SJCRH30 (cell line): Measurements from ENCODE around the gene ETFB. TPM values are rescaled to one million over a fixed set of nuclear protein-coding genes. Genes with fewer than 3 reads are reported as not detected.

Experiments
- DNase-seq, 2 experiments: peaks; one replicate each; pipeline ENCODE4 v3.0.0-alpha.2; 2015 to 2020
- H3K27ac ChIP-seq: fragments of 250-450 bp; sonication (Bioruptor Pico); 2 replicates; pipeline ENCODE4 v1.5.1; 2020; ENCODE audit warnings: mild to moderate bottlenecking, moderate library complexity
- H3K27me3 ChIP-seq: fragments of 250-450 bp; sonication (Bioruptor Pico); 2 replicates; pipeline ENCODE4 v1.5.1; 2020; ENCODE audit warnings: mild to moderate bottlenecking, moderate library complexity
- H3K36me3 ChIP-seq: fragments of 250-450 bp; sonication (Bioruptor Pico); 2 replicates; pipeline ENCODE4 v1.5.1; 2020; ENCODE audit warnings: mild to moderate bottlenecking, moderate library complexity
- H3K4me1 ChIP-seq: fragments of 250-450 bp; sonication (Bioruptor Pico); 2 replicates; pipeline ENCODE4 v1.5.1; 2020; ENCODE audit warnings: mild to moderate bottlenecking, moderate library complexity
- H3K4me3 ChIP-seq: fragments of 250-450 bp; sonication (Bioruptor Pico); 2 replicates; pipeline ENCODE4 v1.5.1; 2020; ENCODE audit warnings: mild to moderate bottlenecking, moderate library complexity
- H3K9me3 ChIP-seq: fragments of 250-450 bp; sonication (Bioruptor Pico); replicated peaks from 2 replicates; pipeline ENCODE4 v1.5.1; 2020; ENCODE audit warnings: mild to moderate bottlenecking, moderate library complexity
- total RNA-seq: library from RNA; depleted of rRNA; stranded (reverse); fragments of >200 nt; shearing (Covaris generic); gene quantifications from 2 replicates; pipeline ENCODE4 v1.2.3, GENCODE V29; 2014

ETFB gene
- total RNA-seq, 1 experiment from 2014 or later: 18.6 TPM

DNA sequence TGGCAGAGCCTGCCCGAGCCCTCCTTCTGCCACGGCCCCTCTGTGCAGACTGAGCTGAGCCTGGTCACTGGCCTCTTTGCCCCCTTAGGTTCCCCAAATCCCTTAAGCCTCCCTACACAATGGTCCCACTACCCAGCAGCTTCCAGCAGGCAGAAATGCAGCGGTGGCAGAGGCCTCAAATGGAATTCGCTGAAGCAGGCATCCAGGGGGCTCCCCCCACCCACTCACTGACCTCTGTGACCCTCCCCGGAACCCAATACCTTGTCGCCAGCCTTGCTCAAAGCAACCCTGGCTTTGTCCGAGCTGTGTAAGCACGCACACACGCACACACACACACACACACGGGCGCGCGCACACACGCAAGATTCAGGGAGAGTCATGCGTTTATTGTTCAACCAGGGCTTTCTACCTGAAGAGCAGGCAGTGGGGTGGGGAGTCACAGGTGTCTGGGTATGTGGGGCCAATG is 21.8 kb upstream of the ETFB start, which contains the start of gene LIM2:
Gene LIM2, minus strand, starts transcription at position 51 of the 466 bp plus-strand sequence. CDS start 531 bp downstream, outside the sequence.
- Histone ChIP-seq H3K27ac (no peak within 1 kb of the TSS), H3K27me3 (no peaks in the 10 kb centered on the region), H3K36me3 (no peaks in the 10 kb centered on the region), H3K4me3 (no peak within 1 kb of the TSS), H3K4me1 (no peaks in the 10 kb centered on the region), H3K9me3 (no peaks in the 10 kb centered on the region)
- no peak for DNase-seq

DNA sequence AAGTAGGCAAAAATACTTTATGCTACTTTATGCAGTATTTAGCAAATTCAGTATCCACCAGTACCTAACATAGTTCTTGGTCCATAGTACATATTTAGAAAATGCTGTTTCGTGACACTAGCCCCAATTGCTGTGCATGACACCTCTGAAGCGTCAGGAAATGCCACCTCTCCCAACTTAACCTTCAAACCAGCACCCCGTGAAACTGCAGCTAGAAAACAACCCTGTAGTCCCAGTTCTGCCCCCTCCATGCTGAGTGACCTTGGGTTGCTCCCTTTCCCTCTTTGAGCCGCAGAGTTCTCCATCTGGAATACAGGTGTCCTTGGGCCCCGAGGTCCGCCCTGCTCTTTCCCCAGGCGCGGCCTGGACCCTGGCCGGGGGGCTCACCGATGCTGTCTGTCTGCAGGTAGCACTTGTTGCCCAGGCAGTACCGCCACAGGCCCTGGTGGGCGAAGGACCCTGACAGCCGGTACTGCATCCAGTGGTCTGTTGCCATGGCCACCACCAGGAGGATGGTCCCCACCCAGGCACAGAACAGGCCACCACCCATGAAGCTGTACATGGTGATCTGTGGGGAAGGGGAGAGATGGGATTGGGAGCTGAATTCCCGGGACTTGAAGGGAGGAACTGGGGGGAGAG is 20.8 kb upstream of the ETFB start:
- no peaks in the 10 kb centered on the region for H3K4me1 ChIP-seq
- H3K36me3 ChIP-seq: no peaks in the 10 kb centered on the region
- no peak for DNase-seq
- H3K27ac ChIP-seq: no peak overlapping the region
- H3K9me3 ChIP-seq: no peaks in the 10 kb centered on the region
- H3K4me3 ChIP-seq: no peak overlapping the region
- no peaks in the 10 kb centered on the region for H3K27me3 ChIP-seq

DNA sequence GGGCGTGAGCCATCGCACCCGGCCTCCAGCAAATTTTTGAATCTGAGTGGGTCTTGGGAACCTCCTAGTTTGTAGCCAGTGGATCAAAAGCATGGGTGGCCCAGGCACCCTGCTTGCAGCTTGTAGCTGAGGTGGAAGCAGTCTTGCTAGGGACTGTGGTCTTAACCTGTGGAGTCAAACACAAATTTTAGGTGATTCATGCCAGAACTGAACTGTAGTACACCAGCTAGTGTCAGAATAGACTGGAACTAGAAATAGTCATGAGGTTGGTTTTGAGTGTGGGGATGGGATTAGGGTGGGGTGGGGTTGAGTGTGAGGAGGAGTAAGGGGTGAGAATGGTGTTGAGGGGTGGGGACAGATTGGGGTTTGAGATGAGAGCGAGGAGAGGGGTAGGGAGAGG is 15.8 kb upstream of the ETFB start:
- no peak overlapping the region for H3K27ac ChIP-seq
- no peak for DNase-seq
- H3K9me3 ChIP-seq: no peaks in the 10 kb centered on the region
- H3K4me1 ChIP-seq: no peaks in the 10 kb centered on the region
- no peak overlapping the region for H3K4me3 ChIP-seq
- H3K36me3 ChIP-seq: no peaks in the 10 kb centered on the region
- no peaks in the 10 kb centered on the region for H3K27me3 ChIP-seq

DNA sequence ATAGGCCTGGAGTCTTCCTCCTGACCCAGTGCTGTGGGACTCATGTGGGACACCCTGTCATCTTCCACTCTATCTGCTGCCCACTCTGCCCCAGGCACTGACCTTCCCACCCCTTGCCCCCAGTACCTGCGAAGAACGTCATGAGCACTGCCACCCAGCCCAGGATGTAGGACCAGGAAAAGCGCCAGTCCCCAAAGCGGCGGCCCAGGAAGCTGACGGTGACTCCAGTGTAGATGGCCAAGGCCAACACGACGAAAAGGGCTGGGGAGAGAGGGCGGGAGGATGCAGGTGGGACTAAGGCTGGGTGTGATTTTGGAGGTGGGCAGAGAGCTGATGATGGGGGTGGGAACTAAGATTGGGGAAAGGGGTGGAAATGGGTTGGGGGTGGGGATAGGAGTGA is 14.2 kb upstream of the ETFB start:
- Histone ChIP-seq H3K4me1 (no peaks in the 10 kb centered on the region), H3K27ac (no peak overlapping the region), H3K27me3 (no peaks in the 10 kb centered on the region), H3K9me3 (no peaks in the 10 kb centered on the region), H3K36me3 (no peaks in the 10 kb centered on the region), H3K4me3 (no peak overlapping the region)
- DNase-seq: no peak

DNA sequence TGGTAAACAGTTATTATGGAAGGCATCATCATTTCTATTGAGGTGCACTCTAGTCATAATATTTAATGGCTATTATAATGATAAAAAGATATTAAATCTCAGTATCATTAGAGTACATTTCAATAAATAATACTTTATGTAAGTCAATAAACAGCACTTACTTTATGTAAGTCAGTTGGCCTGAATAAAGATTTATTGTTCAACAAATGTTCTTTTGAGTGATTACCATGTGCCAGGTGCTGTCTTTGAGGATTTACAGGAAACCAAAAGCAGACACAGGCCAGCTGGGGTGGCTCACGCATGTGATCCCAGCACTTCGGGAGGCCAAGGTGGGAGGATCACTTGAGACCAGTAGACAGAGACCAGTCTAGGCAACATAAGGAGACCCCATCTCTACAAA is 11.2 kb upstream of the ETFB start:
- no peaks in the 10 kb centered on the region for H3K4me1 ChIP-seq
- no peak overlapping the region for H3K4me3 ChIP-seq
- no peaks in the 10 kb centered on the region for H3K36me3 ChIP-seq
- no peak for DNase-seq
- no peaks in the 10 kb centered on the region for H3K27me3 ChIP-seq
- H3K27ac ChIP-seq: no peak overlapping the region
- H3K9me3 ChIP-seq: no peaks in the 10 kb centered on the region

DNA sequence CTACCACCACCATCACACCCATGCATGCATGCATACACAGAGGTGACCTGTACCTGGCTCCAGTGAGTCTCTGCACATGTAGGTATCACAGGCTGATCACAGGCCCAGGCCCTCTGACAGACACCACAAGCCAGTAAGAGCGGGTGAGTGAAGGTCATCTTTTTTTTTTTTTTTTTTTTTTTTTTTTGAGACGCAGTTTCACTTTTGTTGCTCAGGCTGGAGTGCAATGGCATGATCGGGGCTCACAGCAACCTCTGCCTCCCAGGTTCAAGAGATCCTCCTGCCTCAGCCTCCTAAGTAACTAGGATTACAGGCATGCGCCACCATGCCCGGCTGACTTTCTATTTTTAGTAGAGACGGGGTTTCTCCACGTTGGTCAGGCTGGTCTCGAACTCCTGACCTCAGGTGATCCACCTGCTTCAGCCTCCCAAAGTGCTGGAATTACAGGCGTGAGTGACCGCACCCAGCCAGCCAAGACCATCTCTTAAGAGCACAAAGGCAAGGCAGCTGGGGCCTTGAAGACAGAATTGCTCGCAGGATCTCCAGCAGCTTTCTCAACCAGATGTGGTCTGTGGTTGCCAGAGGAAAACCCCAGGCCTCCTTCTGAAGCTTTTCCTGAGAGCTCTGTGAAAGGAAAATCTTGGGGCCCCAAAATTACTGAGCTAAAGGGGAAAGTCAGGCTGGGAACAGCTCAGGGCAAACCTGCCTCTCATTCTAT is 9.5 kb upstream of the ETFB start:
- no peak for DNase-seq
- no peaks in the 10 kb centered on the region for H3K27me3 ChIP-seq
- H3K36me3 ChIP-seq: no peaks in the 10 kb centered on the region
- no peak overlapping the region for H3K4me3 ChIP-seq
- no peaks in the 10 kb centered on the region for H3K4me1 ChIP-seq
- H3K27ac ChIP-seq: no peak overlapping the region
- no peaks in the 10 kb centered on the region for H3K9me3 ChIP-seq

DNA sequence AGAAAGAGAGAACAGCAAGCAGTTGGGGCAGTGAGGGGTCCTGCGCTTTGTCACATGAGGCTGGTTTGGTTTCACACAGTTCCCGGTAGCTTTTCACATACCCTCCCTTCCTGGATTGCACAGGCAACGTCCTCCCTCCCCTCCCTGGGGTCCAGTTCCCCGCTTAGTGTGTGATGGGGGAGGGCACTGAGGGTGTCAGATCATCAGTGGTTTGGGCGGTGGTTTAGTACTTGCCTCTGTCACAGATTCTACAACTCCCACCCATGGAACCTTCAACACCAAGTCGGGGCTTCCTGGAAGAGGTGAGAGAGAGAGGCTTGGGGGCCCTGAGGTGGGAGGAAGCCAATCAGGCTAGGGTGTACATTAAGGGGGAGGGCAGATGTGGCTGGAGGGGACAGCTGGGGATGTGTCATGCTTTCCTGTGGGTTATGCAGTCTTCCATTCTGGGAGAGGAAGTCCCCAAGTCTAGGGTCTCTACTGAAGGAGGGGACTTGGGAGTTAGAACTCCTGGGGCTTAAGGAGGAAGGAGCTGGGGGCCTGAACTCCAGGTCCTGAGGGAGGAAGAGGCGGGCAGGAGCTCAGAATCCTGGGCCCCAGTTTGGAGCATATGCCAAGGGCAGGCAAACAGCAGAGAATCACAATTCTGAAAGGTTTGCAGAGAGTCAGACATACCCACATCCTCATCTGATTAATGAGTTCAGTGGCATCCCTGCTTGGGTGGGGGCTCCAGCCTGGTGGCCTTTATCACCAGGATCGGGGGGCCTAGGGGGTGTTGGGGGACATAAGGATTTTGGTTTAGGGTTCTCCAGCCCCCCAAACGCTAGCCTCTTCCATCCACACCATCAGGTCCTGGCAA is 6.7 kb upstream of the ETFB start, which contains the start of gene NKG7:
Gene NKG7, minus strand, starts transcription at position 6 of the 856 bp plus-strand sequence. CDS start 119 bp downstream, outside the sequence.
- DNase-seq: no peak
- Histone ChIP-seq H3K36me3 (no peaks in the 10 kb centered on the region), H3K27me3 (no peaks in the 10 kb centered on the region), H3K27ac (no peak within 1 kb of the TSS), H3K4me3 (no peak within 1 kb of the TSS), H3K9me3 (no peaks in the 10 kb centered on the region), H3K4me1 (peaks cover 7% of the 10 kb centered on the region; the same call in 1 of the 2 replicates)

DNA sequence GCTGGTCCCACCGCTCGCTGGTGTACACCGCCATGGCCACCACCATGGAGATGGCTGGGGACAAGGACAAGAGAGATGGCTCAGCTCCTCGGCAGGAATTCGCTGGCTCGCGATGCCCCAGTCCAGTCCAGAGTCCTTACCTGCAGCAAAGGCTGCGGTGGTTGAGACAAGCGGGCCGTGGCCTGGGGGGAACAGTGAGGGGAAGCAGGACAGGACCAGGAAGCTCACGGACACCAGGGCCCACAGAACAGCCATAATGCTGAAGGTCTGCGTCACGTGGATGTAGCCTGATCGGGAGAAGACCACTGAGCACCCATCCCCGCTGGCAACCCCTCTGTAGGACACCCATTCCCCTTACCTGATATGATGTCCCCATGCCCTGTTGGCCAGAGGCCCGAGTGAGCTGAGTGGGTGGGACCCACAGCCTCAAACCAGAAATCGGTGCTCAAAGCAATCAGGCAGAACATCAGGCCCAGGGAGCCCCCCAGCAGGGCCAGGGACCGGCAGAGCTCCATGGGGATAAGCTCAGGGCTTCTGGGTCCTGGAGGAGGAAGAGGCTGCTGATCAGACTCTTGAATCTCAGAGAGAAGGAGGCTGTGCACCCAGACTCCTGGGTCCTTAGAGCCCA is 5.9 kb upstream of the ETFB start:
- no peaks in the 10 kb centered on the region for H3K9me3 ChIP-seq
- H3K27ac ChIP-seq: no peak overlapping the region
- H3K36me3 ChIP-seq: no peaks in the 10 kb centered on the region
- H3K4me3 ChIP-seq: no peak overlapping the region
- H3K4me1 ChIP-seq: peaks cover 7% of the 10 kb centered on the region; the same call in 1 of the 2 replicates
- DNase-seq: no peak
- no peaks in the 10 kb centered on the region for H3K27me3 ChIP-seq

DNA sequence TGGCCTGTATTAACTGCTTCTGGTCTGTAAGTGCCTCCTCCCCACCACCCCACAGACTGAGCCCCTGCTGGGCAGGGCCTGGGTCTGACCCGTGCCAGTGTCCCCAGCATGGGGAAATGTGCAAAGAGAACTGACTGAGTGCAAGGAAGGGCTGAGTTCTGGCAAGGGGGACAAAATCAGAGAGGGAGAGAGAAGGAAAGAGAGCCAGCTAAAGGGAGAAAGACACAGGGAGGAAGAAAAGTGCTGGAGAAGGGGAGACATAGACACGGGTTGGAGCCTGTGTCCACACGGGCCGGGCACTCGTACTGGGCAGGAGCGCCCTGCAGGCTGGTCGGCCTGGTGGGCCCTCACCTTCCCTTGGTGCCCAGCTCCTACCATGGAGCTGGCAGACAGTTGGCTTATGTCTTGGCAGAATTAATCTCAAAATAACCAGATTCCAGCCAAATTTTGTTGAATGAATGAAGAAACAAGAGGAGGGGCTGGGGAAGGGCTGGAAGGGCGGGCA is 5.0 kb upstream of the ETFB start:
- Histone ChIP-seq H3K4me3 (no peak overlapping the region), H3K36me3 (no peaks in the 10 kb centered on the region), H3K27ac (no peak overlapping the region), H3K4me1 (peaks cover 7% of the 10 kb centered on the region; the same call in 1 of the 2 replicates), H3K9me3 (no peaks in the 10 kb centered on the region), H3K27me3 (no peaks in the 10 kb centered on the region)
- DNase-seq: no peak

DNA sequence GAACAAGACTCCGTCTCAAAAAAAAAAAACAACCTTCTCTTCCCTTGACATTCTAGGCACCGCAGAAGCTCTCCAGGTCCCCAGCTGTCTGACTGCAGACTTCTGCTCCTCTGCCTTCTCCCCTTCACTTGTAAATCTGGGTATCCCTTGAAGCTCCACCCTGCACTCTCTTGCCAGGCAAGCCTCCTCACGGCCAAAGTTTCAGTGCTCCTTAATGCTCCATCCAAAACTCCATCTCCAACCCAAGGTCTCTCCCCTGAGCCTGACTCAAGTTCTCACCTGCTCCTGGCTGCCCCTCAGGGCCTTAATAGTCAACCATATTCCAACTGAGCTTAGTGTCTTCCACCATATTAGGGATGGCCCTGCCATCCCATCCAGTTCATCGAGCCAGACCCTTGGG is 4.0 kb upstream of the ETFB start:
- no peaks in the 10 kb centered on the region for H3K9me3 ChIP-seq
- no peak for DNase-seq
- H3K4me3 ChIP-seq: no peak overlapping the region
- no peaks in the 10 kb centered on the region for H3K36me3 ChIP-seq
- peaks cover 7% of the 10 kb centered on the region; the same call in 1 of the 2 replicates for H3K4me1 ChIP-seq
- H3K27ac ChIP-seq: no peak overlapping the region
- H3K27me3 ChIP-seq: no peaks in the 10 kb centered on the region

DNA sequence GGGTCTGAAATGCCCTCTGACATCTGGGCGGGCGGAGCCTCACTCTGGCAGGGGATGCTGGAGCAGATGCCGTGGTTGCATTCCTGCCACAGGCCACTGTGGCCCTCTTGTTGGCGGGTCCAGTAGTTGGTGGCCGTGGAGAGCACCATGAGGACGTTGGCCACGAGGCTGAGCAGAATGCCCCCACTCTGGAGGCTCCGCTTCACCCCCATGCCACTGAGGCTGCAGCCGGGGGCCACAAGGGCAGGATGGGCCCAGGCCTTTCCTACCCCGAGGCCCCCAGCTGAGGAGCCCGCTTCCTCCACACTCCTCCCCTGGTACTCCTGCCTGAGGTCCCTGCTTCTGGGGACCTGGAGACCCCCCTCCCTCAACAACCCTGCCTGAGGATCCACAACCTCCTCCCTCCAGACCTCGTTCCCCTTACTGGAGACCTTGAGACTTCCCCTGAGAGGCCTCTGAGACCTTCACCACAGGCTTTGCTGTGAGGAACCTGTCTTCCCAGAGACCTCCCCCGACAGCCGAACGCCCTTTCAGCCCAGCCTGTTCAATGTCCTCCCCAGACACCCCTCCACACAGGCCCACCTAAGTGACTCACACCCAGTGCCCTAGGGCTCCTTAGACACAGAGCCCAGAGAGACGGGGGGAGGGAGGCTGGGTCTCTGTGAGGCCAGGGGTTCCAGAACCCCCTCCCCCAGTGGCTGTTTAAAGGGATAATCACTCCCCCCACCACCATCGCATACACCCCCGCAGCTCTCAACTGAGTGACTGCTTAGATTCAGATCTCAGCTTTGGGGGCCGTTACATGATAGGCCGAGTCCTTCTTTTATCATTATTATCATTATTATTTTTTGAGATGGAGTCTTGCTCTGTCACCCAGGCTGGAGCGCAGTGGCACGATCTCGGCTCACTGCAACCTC is 2.4 kb upstream of the ETFB start, which contains the start of gene CLDND2:
Gene CLDND2, minus strand, starts transcription at position 638 of the 917 bp plus-strand sequence. Its CDS starts 426 bp downstream, at position 212.
- peak; percentile 21 to 22 for DNase-seq
- H3K27ac ChIP-seq: peak within 1 kb of the TSS; percentile 99
- peaks cover 7% of the 10 kb centered on the region; the same call in 1 of the 2 replicates for H3K4me1 ChIP-seq
- H3K4me3 ChIP-seq: peak within 1 kb of the TSS; percentile 68
- H3K27me3 ChIP-seq: no peaks in the 10 kb centered on the region
- no peaks in the 10 kb centered on the region for H3K36me3 ChIP-seq
- H3K9me3 ChIP-seq: no peaks in the 10 kb centered on the region

DNA sequence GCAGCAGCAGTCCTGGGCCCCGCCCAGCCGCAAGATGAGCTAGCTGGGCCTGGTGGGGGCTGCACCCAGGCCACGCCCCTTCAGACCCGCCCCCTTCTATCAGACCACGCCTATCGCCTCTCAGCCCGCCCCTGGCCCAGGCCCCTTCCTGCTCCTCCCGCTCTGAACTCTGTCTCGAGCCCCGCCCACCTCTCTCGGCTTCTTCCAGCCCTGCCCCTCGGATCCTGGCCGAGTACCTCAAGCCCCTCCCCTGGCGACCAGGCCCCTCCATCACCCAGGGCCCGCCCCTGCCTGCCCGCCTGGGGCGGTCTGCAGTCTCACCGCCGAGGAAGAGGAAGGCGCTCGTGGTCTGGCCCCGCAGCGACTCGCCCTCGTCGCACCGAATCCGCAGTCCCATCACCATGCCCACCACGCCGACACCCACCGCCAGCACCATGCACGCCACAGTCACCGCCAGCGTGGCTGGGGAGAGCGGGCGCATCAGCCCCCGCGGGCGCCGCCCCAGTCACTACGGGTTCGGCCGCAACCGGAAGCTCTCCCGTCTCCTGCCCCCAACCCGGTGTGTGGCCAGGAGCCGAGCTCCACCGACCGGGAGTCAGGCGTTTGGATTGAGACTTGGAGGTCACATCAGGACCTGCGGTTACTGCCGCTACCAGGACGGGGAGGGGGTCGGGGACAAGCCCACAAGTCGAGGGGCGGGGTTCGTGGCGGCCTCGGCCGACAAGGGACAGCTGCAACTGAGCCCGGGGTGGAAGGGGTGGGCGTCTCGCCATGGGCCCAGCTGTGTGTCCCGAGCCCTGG is 1.6 kb upstream of the ETFB start:
- no peaks in the 10 kb centered on the region for H3K27me3 ChIP-seq
- peaks cover 7% of the 10 kb centered on the region; the same call in 1 of the 2 replicates for H3K4me1 ChIP-seq
- H3K4me3 ChIP-seq: peak overlapping the region; percentile 68
- H3K27ac ChIP-seq: peak overlapping the region; percentile 99
- no peaks in the 10 kb centered on the region for H3K36me3 ChIP-seq
- no peaks in the 10 kb centered on the region for H3K9me3 ChIP-seq
- peak; percentile 96 to 97 for DNase-seq

DNA sequence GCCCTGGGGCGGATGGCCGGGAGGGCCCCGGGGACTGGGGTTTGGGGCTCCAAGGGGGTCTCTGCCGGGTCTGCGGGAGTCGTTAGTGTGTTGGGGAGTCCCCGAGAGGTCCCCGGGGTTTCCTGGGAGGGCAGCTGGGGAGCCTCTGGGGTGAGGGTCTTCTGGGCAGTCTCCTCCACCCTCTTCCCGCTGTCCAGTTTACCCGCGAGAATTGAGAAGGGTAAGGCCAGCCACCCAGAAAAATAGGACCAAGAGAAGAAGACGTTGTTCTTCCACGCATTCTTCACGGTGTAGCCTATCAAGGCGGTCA is 1.0 kb upstream of the ETFB start:
- H3K36me3 ChIP-seq: no peaks in the 10 kb centered on the region
- H3K4me3 ChIP-seq: peak overlapping the region; percentile 68
- peak overlapping the region; percentile 99 for H3K27ac ChIP-seq
- H3K4me1 ChIP-seq: peaks cover 7% of the 10 kb centered on the region; the same call in 1 of the 2 replicates
- no peaks in the 10 kb centered on the region for H3K27me3 ChIP-seq
- H3K9me3 ChIP-seq: no peaks in the 10 kb centered on the region
- no peak for DNase-seq
